Inflammatory macrophage treated with lipopolysaccharide for 4 hours (primary cell): Measurements from ENCODE around the gene RAX2.
"Not testable (repeated sequence)": the region's sequence is repeated elsewhere in the genome, so short reads cannot be mapped to it uniquely, and the experiment has no call there.

ENCODE experiments used
- DNase-seq: peaks from one replicate; pipeline ENCODE4 v3.0.0-alpha.2; 2020

The RAX2 gene

GRCh38 chr19:3757705-3758104 is 14.3 kb downstream of the RAX2 start:
- DNase-seq = not testable (repeated sequence)

GRCh38 chr19:3753631-3754410 is 18.2 kb downstream of the RAX2 start:
- DNase-seq = no peak

- no peak for DNase-seq
Measured at GRCh38 chr19:3752492-3752891, 19.5 kb downstream of the RAX2 start.

- DNase-seq = no peak
Measured at GRCh38 chr19:3751236-3751635, 20.8 kb downstream of the RAX2 start.

GRCh38 chr19:3750211-3750610 is 21.8 kb downstream of the RAX2 start:
- DNase-seq = no peak

GRCh38 chr19:3748965-3749364 is 23.1 kb downstream of the RAX2 start:
- DNase-seq = no peak

- DNase-seq = no peak
Measured at GRCh38 chr19:3746371-3747056, 25.5 kb downstream of the RAX2 start.

- DNase-seq = no peak
Measured at GRCh38 chr19:3745363-3746045, 26.5 kb downstream of the RAX2 start.

- no peak for DNase-seq
Measured at GRCh38 chr19:3743486-3743885, 28.5 kb downstream of the RAX2 start.

- no peak for DNase-seq
Measured at GRCh38 chr19:3740431-3740830, 31.6 kb downstream of the RAX2 start.

- DNase-seq = no peak
Measured at GRCh38 chr19:3738477-3739220, 33.4 kb downstream of the RAX2 start.

GRCh38 chr19:3737487-3738205 is 34.4 kb downstream of the RAX2 start:
- no peak for DNase-seq

- DNase-seq = no peak
Measured at GRCh38 chr19:3736106-3736724, 35.8 kb downstream of the RAX2 start.

- no peak for DNase-seq
Measured at GRCh38 chr19:3734310-3734600, 37.8 kb downstream of the RAX2 start.

GRCh38 chr19:3733549-3734309 is 38.3 kb downstream of the RAX2 start:
- no peak for DNase-seq

GRCh38 chr19:3732108-3732507 is 39.9 kb downstream of the RAX2 start:
- DNase-seq = no peak

- DNase-seq = no peak
Measured at GRCh38 chr19:3730457-3730958, 41.5 kb downstream of the RAX2 start.

GRCh38 chr19:3725640-3726310 is 46.3 kb downstream of the RAX2 start:
- no peak for DNase-seq

- DNase-seq = no peak
Measured at GRCh38 chr19:3725121-3725520, 46.9 kb downstream of the RAX2 start.

- DNase-seq = no peak
Measured at GRCh38 chr19:3723883-3724282, 48.1 kb downstream of the RAX2 start.

GRCh38 chr19:3723110-3723488 is 48.9 kb downstream of the RAX2 start:
- no peak for DNase-seq
